Endothelial cell of umbilical vein (primary cell): ENCODE data around the gene CPO. TPM values are rescaled to one million over a fixed set of nuclear protein-coding genes. Genes with fewer than 3 reads are reported as not detected.

Experiments used
- BruUV-seq: library from RNA; stranded (reverse); fragments of 400-500 nt; replicated peaks from 2 replicates; lab custom pipeline; 2021; lab: Mats Ljungman, UMichigan
- CTCF ChIA-PET: fragments of 300-600, 350-600 bp; sonication (Branson Sonifier 250); formaldehyde crosslinking; loops from one replicate; lab custom pipeline; 2021; ENCODE audit warnings: antibody characterized with exemption, inconsistent platforms; lab: Charles Lee
- POLR2A ChIA-PET: fragments of 300-600, 350-600 bp; sonication (Branson Sonifier 250); formaldehyde crosslinking; loops from one replicate; lab custom pipeline; 2021; ENCODE audit warnings: antibody characterized with exemption, inconsistent platforms; lab: Charles Lee
- DNase-seq: peaks from one replicate; pipeline ENCODE4 v3.0.0-alpha.2; 2011; ENCODE audit warnings: low read depth, low spot score
- FAIRE-seq: peaks from 2 replicates; lab custom pipeline; 2011; peaks lifted over from hg19 to GRCh38; lab: Jason Lieb, UNC
- H2AFZ ChIP-seq: 2 replicates; pipeline ENCODE4 v1.6.0; 2012; ENCODE audit warnings: low read depth, low read length, control low read depth, inconsistent platforms
- H3K27ac ChIP-seq: 2 replicates; pipeline ENCODE4 v1.5.1; 2011; ENCODE audit warnings: low read depth, mild to moderate bottlenecking, control low read depth, low read length, moderate library complexity; ENCODE audit not compliant: insufficient read depth
- H3K27me3 ChIP-seq, 2 experiments: 2 replicates each; pipeline versions ENCODE4 v1.6.0 to v1.6.1; 2011; ENCODE audit warnings: low read length in 2 of 2, mixed read lengths in 1 of 2; ENCODE audit not compliant: control insufficient read depth in 2 of 2, insufficient read depth in 2 of 2
- H3K36me3 ChIP-seq, 2 experiments: 2 replicates in 1 of 2; 3 replicates in 1 of 2; pipeline ENCODE4 v1.5.1; 2011; ENCODE audit warnings: low read length in 2 of 2, mild to moderate bottlenecking in 1 of 2, moderate library complexity in 1 of 2; ENCODE audit not compliant: control insufficient read depth in 2 of 2, insufficient read depth in 2 of 2; ENCODE audit errors: extremely low read depth in 1 of 2
- H3K4me1 ChIP-seq: 3 replicates; pipeline ENCODE4 v1.5.1; 2011; ENCODE audit warnings: mild to moderate bottlenecking, low read length; ENCODE audit not compliant: control insufficient read depth, insufficient read depth; ENCODE audit errors: extremely low read depth
- H3K4me2 ChIP-seq: 2 replicates; pipeline ENCODE4 v1.6.1; 2011; ENCODE audit warnings: low read length, control low read depth, mixed read lengths; ENCODE audit not compliant: insufficient read depth
- H3K4me3 ChIP-seq, 3 experiments: fragments of 200-600 bp in 1 of 3; sonication (generic), shearing (Covaris generic) in 1 of 3; replicated peaks in 1 of 3; 2 replicates each; pipeline ENCODE4 v1.5.1; 2011 to 2016; ENCODE audit warnings: control low read depth in 3 of 3, low read length in 3 of 3, mild to moderate bottlenecking in 2 of 3, inconsistent platforms in 1 of 3, low read depth in 1 of 3, moderate library complexity in 1 of 3; ENCODE audit not compliant: insufficient read depth in 1 of 3
- H3K79me2 ChIP-seq: 2 replicates; pipeline ENCODE4 v1.6.0; 2012; ENCODE audit warnings: low read length, inconsistent platforms; ENCODE audit not compliant: control insufficient read depth, insufficient read depth
- H3K9ac ChIP-seq: replicated peaks from 2 replicates; pipeline ENCODE3; 2011; ENCODE audit warnings: low read length, control low read depth; ENCODE audit not compliant: insufficient read depth; ENCODE audit errors: extremely low read depth
- H3K9me1 ChIP-seq: replicated peaks from 3 replicates; pipeline ENCODE4 v1.6.0; 2011; ENCODE audit warnings: mild to moderate bottlenecking, low read length; ENCODE audit not compliant: control insufficient read depth, insufficient read depth; ENCODE audit errors: extremely low read depth
- H3K9me3 ChIP-seq: replicated peaks from 2 replicates; pipeline ENCODE4 v1.5.1; 2012; ENCODE audit warnings: low read length, inconsistent platforms; ENCODE audit not compliant: control insufficient read depth, insufficient read depth
- H4K20me1 ChIP-seq: replicated peaks from 2 replicates; pipeline ENCODE3; 2011; ENCODE audit warnings: mild to moderate bottlenecking, low read length; ENCODE audit not compliant: control insufficient read depth, insufficient read depth; ENCODE audit errors: extremely low read depth
- CTCF ChIP-seq, 2 donors: IDR thresholded peaks; 1 replicate in 1 of 2; 2 replicates in 1 of 2; pipeline ENCODE4 v1.5.1; 2011; ENCODE audit warnings: low read length in 2 of 2, mild to moderate bottlenecking in 2 of 2, moderate library complexity in 2 of 2, control low read depth in 1 of 2, inconsistent platforms in 1 of 2, low read depth in 1 of 2; ENCODE audit not compliant: insufficient read depth in 1 of 2; ENCODE audit errors: extremely low read depth in 1 of 2
- EZH2 ChIP-seq: IDR thresholded peaks from 2 replicates; pipeline ENCODE4 v1.6.1; 2012; ENCODE audit warnings: borderline replicate concordance, low read depth, mild to moderate bottlenecking, moderate library complexity, low read length, inconsistent platforms; ENCODE audit not compliant: severe bottlenecking
- FOS ChIP-seq: IDR thresholded peaks from 2 replicates; pipeline ENCODE4 v1.6.1; 2011; ENCODE audit warnings: mild to moderate bottlenecking, low read length, moderate library complexity, borderline replicate concordance; ENCODE audit not compliant: insufficient read depth
- GATA2 ChIP-seq: IDR thresholded peaks from 2 replicates; pipeline ENCODE4 v1.7.0; 2011; ENCODE audit warnings: low read depth, mild to moderate bottlenecking, moderate library complexity, mixed read lengths, low read length; ENCODE audit not compliant: insufficient read length, insufficient read depth
- JUN ChIP-seq: IDR thresholded peaks from 2 replicates; pipeline ENCODE4 v1.6.1; 2011; ENCODE audit warnings: borderline replicate concordance, low read depth; ENCODE audit not compliant: insufficient read length, insufficient read depth
- MAX ChIP-seq: IDR thresholded peaks from 2 replicates; pipeline ENCODE4 v1.6.1; 2011; ENCODE audit not compliant: insufficient read depth, insufficient read length
- MYC ChIP-seq: IDR thresholded peaks from one replicate; pipeline ENCODE4 v1.6.1; 2011; ENCODE audit warnings: mild to moderate bottlenecking, low read depth, low read length
- POLR2A ChIP-seq: IDR thresholded peaks from 2 replicates; pipeline ENCODE4 v1.6.1; 2012; ENCODE audit warnings: low read depth, mild to moderate bottlenecking, control low read depth, low read length
- POLR2AphosphoS5 ChIP-seq: IDR thresholded peaks from 2 replicates; pipeline ENCODE4 v1.6.1; 2012; ENCODE audit warnings: low read depth, mild to moderate bottlenecking, control low read depth, low read length, moderate library complexity; ENCODE audit not compliant: insufficient read depth
- dilution Hi-C: fragments of 300-500 bp; cut with MboI; formaldehyde crosslinking; loops from one replicate; pipeline ENCODE4 v1.15.0; 2019; ENCODE audit warnings: low sequenced_read_pairs; ENCODE audit not compliant: extremely low pct_ligation_motif_present
- intact Hi-C: fragments of 100-400 bp; cut with micrococcal nuclease; formaldehyde crosslinking; loops from one replicate; pipeline ENCODE4 v1.10.0; 2022
- polyA plus RNA-seq, 4 experiments: library from polyadenylated mRNA; depleted of rRNA in 3 of 4; stranded (reverse) in 3 of 4; unstranded in 1 of 4; fragments of >200 nt; gene quantifications; 2 replicates each; pipeline versions ENCODE4 v1.2.1 to v1.2.3, GENCODE V29; 2011 to 2012; ENCODE audit warnings: missing spikeins in 1 of 4
- total RNA-seq: library from RNA; stranded (reverse); gene quantifications from 2 replicates; pipeline ENCODE4 v1.2.3, GENCODE V29; 2021

Gene CPO
- total and polyA plus RNA-seq, 2 donors (not counting 3 experiments of a cell fraction or from before 2014, with no cell fraction given): not detected

GRCh38 chr2:206920310-206920709 lies 19.0 kb upstream of the CPO start:
- Histone ChIP-seq H4K20me1 (no peaks in the 10 kb centered on the region), H2AFZ (no peak overlapping the region), H3K4me2 (no peak overlapping the region), H3K79me2 (no peaks in the 10 kb centered on the region), H3K36me3 (no peaks in the 10 kb centered on the region), H3K9me1 (no peaks in the 10 kb centered on the region), H3K9me3 (no peaks in the 10 kb centered on the region), H3K27ac (no peak overlapping the region), H3K4me1 (peaks cover 3% of the 10 kb centered on the region), H3K9ac (no peak overlapping the region), H3K4me3 (no peak overlapping the region), H3K27me3 (no peaks in the 10 kb centered on the region)
- FAIRE-seq (no peak), DNase-seq (no peak)
- ChIA-PET CTCF (no interaction called here), POLR2A (no interaction called here)
- no TSS peak for BruUV-seq
- TF ChIP-seq CTCF (IDR thresholded peaks at IDR 0.05; ENCODE audit: extremely low read depth in 1 of 2, insufficient read depth in 1 of 2, low read depth in 1 of 2, low read length in 2 of 2): no peak
- no peak for TF ChIP-seq FOS
- no peak for TF ChIP-seq MAX
- no peak for TF ChIP-seq MYC
- no peak for TF ChIP-seq POLR2AphosphoS5
- no peak for TF ChIP-seq EZH2
- TF ChIP-seq JUN: no peak
- no peak for TF ChIP-seq POLR2A
- TF ChIP-seq GATA2: no peak
- intact Hi-C loops (no loop called here), dilution Hi-C loops (no loop called here)
